Endothelial cell of umbilical vein (primary cell): ENCODE data around the gene EDARADD. TPM values are rescaled to one million over a fixed set of nuclear protein-coding genes. Genes with fewer than 3 reads are reported as not detected.

Experiments used
- BruUV-seq: library from RNA; stranded (reverse); fragments of 400-500 nt; replicated peaks from 2 replicates; lab custom pipeline; 2021; lab: Mats Ljungman, UMichigan
- CTCF ChIA-PET: fragments of 300-600, 350-600 bp; sonication (Branson Sonifier 250); formaldehyde crosslinking; loops from one replicate; lab custom pipeline; 2021; ENCODE audit warnings: antibody characterized with exemption, inconsistent platforms; lab: Charles Lee
- POLR2A ChIA-PET: fragments of 300-600, 350-600 bp; sonication (Branson Sonifier 250); formaldehyde crosslinking; loops from one replicate; lab custom pipeline; 2021; ENCODE audit warnings: antibody characterized with exemption, inconsistent platforms; lab: Charles Lee
- DNase-seq: peaks from one replicate; pipeline ENCODE4 v3.0.0-alpha.2; 2011; ENCODE audit warnings: low read depth, low spot score
- FAIRE-seq: peaks from 2 replicates; lab custom pipeline; 2011; peaks lifted over from hg19 to GRCh38; lab: Jason Lieb, UNC
- H2AFZ ChIP-seq: 2 replicates; pipeline ENCODE4 v1.6.0; 2012; ENCODE audit warnings: low read depth, low read length, control low read depth, inconsistent platforms
- H3K27ac ChIP-seq: 2 replicates; pipeline ENCODE4 v1.5.1; 2011; ENCODE audit warnings: low read depth, mild to moderate bottlenecking, control low read depth, low read length, moderate library complexity; ENCODE audit not compliant: insufficient read depth
- H3K27me3 ChIP-seq, 2 experiments: 2 replicates each; pipeline versions ENCODE4 v1.6.0 to v1.6.1; 2011; ENCODE audit warnings: low read length in 2 of 2, mixed read lengths in 1 of 2; ENCODE audit not compliant: control insufficient read depth in 2 of 2, insufficient read depth in 2 of 2
- H3K36me3 ChIP-seq, 2 experiments: 2 replicates in 1 of 2; 3 replicates in 1 of 2; pipeline ENCODE4 v1.5.1; 2011; ENCODE audit warnings: low read length in 2 of 2, mild to moderate bottlenecking in 1 of 2, moderate library complexity in 1 of 2; ENCODE audit not compliant: control insufficient read depth in 2 of 2, insufficient read depth in 2 of 2; ENCODE audit errors: extremely low read depth in 1 of 2
- H3K4me1 ChIP-seq: 3 replicates; pipeline ENCODE4 v1.5.1; 2011; ENCODE audit warnings: mild to moderate bottlenecking, low read length; ENCODE audit not compliant: control insufficient read depth, insufficient read depth; ENCODE audit errors: extremely low read depth
- H3K4me2 ChIP-seq: 2 replicates; pipeline ENCODE4 v1.6.1; 2011; ENCODE audit warnings: low read length, control low read depth, mixed read lengths; ENCODE audit not compliant: insufficient read depth
- H3K4me3 ChIP-seq, 3 experiments: fragments of 200-600 bp in 1 of 3; sonication (generic), shearing (Covaris generic) in 1 of 3; replicated peaks in 1 of 3; 2 replicates each; pipeline ENCODE4 v1.5.1; 2011 to 2016; ENCODE audit warnings: control low read depth in 3 of 3, low read length in 3 of 3, mild to moderate bottlenecking in 2 of 3, inconsistent platforms in 1 of 3, low read depth in 1 of 3, moderate library complexity in 1 of 3; ENCODE audit not compliant: insufficient read depth in 1 of 3
- H3K79me2 ChIP-seq: 2 replicates; pipeline ENCODE4 v1.6.0; 2012; ENCODE audit warnings: low read length, inconsistent platforms; ENCODE audit not compliant: control insufficient read depth, insufficient read depth
- H3K9ac ChIP-seq: replicated peaks from 2 replicates; pipeline ENCODE3; 2011; ENCODE audit warnings: low read length, control low read depth; ENCODE audit not compliant: insufficient read depth; ENCODE audit errors: extremely low read depth
- H3K9me1 ChIP-seq: replicated peaks from 3 replicates; pipeline ENCODE4 v1.6.0; 2011; ENCODE audit warnings: mild to moderate bottlenecking, low read length; ENCODE audit not compliant: control insufficient read depth, insufficient read depth; ENCODE audit errors: extremely low read depth
- H3K9me3 ChIP-seq: replicated peaks from 2 replicates; pipeline ENCODE4 v1.5.1; 2012; ENCODE audit warnings: low read length, inconsistent platforms; ENCODE audit not compliant: control insufficient read depth, insufficient read depth
- H4K20me1 ChIP-seq: replicated peaks from 2 replicates; pipeline ENCODE3; 2011; ENCODE audit warnings: mild to moderate bottlenecking, low read length; ENCODE audit not compliant: control insufficient read depth, insufficient read depth; ENCODE audit errors: extremely low read depth
- CTCF ChIP-seq, 2 donors: IDR thresholded peaks; 1 replicate in 1 of 2; 2 replicates in 1 of 2; pipeline ENCODE4 v1.5.1; 2011; ENCODE audit warnings: low read length in 2 of 2, mild to moderate bottlenecking in 2 of 2, moderate library complexity in 2 of 2, control low read depth in 1 of 2, inconsistent platforms in 1 of 2, low read depth in 1 of 2; ENCODE audit not compliant: insufficient read depth in 1 of 2; ENCODE audit errors: extremely low read depth in 1 of 2
- EZH2 ChIP-seq: IDR thresholded peaks from 2 replicates; pipeline ENCODE4 v1.6.1; 2012; ENCODE audit warnings: borderline replicate concordance, low read depth, mild to moderate bottlenecking, moderate library complexity, low read length, inconsistent platforms; ENCODE audit not compliant: severe bottlenecking
- FOS ChIP-seq: IDR thresholded peaks from 2 replicates; pipeline ENCODE4 v1.6.1; 2011; ENCODE audit warnings: mild to moderate bottlenecking, low read length, moderate library complexity, borderline replicate concordance; ENCODE audit not compliant: insufficient read depth
- GATA2 ChIP-seq: IDR thresholded peaks from 2 replicates; pipeline ENCODE4 v1.7.0; 2011; ENCODE audit warnings: low read depth, mild to moderate bottlenecking, moderate library complexity, mixed read lengths, low read length; ENCODE audit not compliant: insufficient read length, insufficient read depth
- JUN ChIP-seq: IDR thresholded peaks from 2 replicates; pipeline ENCODE4 v1.6.1; 2011; ENCODE audit warnings: borderline replicate concordance, low read depth; ENCODE audit not compliant: insufficient read length, insufficient read depth
- MAX ChIP-seq: IDR thresholded peaks from 2 replicates; pipeline ENCODE4 v1.6.1; 2011; ENCODE audit not compliant: insufficient read depth, insufficient read length
- MYC ChIP-seq: IDR thresholded peaks from one replicate; pipeline ENCODE4 v1.6.1; 2011; ENCODE audit warnings: mild to moderate bottlenecking, low read depth, low read length
- POLR2A ChIP-seq: IDR thresholded peaks from 2 replicates; pipeline ENCODE4 v1.6.1; 2012; ENCODE audit warnings: low read depth, mild to moderate bottlenecking, control low read depth, low read length
- POLR2AphosphoS5 ChIP-seq: IDR thresholded peaks from 2 replicates; pipeline ENCODE4 v1.6.1; 2012; ENCODE audit warnings: low read depth, mild to moderate bottlenecking, control low read depth, low read length, moderate library complexity; ENCODE audit not compliant: insufficient read depth
- dilution Hi-C: fragments of 300-500 bp; cut with MboI; formaldehyde crosslinking; loops from one replicate; pipeline ENCODE4 v1.15.0; 2019; ENCODE audit warnings: low sequenced_read_pairs; ENCODE audit not compliant: extremely low pct_ligation_motif_present
- intact Hi-C: fragments of 100-400 bp; cut with micrococcal nuclease; formaldehyde crosslinking; loops from one replicate; pipeline ENCODE4 v1.10.0; 2022
- polyA plus RNA-seq, 4 experiments: library from polyadenylated mRNA; depleted of rRNA in 3 of 4; stranded (reverse) in 3 of 4; unstranded in 1 of 4; fragments of >200 nt; gene quantifications; 2 replicates each; pipeline versions ENCODE4 v1.2.1 to v1.2.3, GENCODE V29; 2011 to 2012; ENCODE audit warnings: missing spikeins in 1 of 4
- total RNA-seq: library from RNA; stranded (reverse); gene quantifications from 2 replicates; pipeline ENCODE4 v1.2.3, GENCODE V29; 2021

The EDARADD gene
- total and polyA plus RNA-seq, 2 donors (not counting 3 experiments of a cell fraction or from before 2014, with no cell fraction given), result not detected

- peak overlapping the region; percentile 72 for H3K27ac ChIP-seq
- no TSS peak for BruUV-seq
These were observed 130.8 kb downstream of the EDARADD start for GRCh38 chr1:236524895-236525184.

More at GRCh38 chr1:236524895-236525184, 130.8 kb downstream of the EDARADD start:
- no peaks in the 10 kb centered on the region for H4K20me1 ChIP-seq
- intact Hi-C loops (loop anchor here (1.0 to 10.0 kb wide), 4 partner anchors 22 to 540 kb away; partner anchors contain the start of genes ERO1B and MTR), dilution Hi-C loops (no loop called here)
- no peaks in the 10 kb centered on the region for H3K27me3 ChIP-seq
- H3K4me3 ChIP-seq, result peak overlapping the region; percentile 83 to 95 (median 83)
- POLR2A ChIA-PET, result interaction anchor here (0.6 to 1.0 kb wide), 2 partner anchors 21 to 419 kb away, joined by 4 to 10 read pairs; no protein-coding TSS in a partner anchor
- H3K36me3 ChIP-seq, result no peaks in the 10 kb centered on the region
- H3K9ac ChIP-seq, result peak overlapping the region; percentile 84
- H3K9me1 ChIP-seq, result no peaks in the 10 kb centered on the region
- TF ChIP-seq CTCF (IDR thresholded peaks at IDR 0.05; ENCODE audit: extremely low read depth in 1 of 2, insufficient read depth in 1 of 2, low read depth in 1 of 2, low read length in 2 of 2) (no peak), MAX (no peak), EZH2 (no peak), MYC (no peak), JUN (no peak), POLR2A (no peak), GATA2 (no peak), POLR2AphosphoS5 (no peak), FOS (no peak)
- H3K4me2 ChIP-seq, result peak overlapping the region; percentile 93
- CTCF ChIA-PET, result interaction anchor here (1.2 to 2.2 kb wide), 2 partner anchors 14 to 234 kb away, joined by 3 to 6 read pairs; no protein-coding TSS in a partner anchor
- no peaks in the 10 kb centered on the region for H3K4me1 ChIP-seq
- no peak for FAIRE-seq
- H3K9me3 ChIP-seq, result no peaks in the 10 kb centered on the region
- no peak for DNase-seq
- peaks cover 7% of the 10 kb centered on the region for H3K79me2 ChIP-seq
- peak overlapping the region; percentile 81 for H2AFZ ChIP-seq
